HEK293 (cell line): ENCODE data around the gene FAIM.

Experiments used
- GLI2 ChIP-seq: fragments of 450-650 bp; formaldehyde crosslinking; IDR thresholded peaks from 2 replicates; pipeline ENCODE4; 2017; ENCODE audit warnings: missing biosample characterization, missing genetic modification characterization, low read depth, borderline replicate concordance
- INSM2 ChIP-seq: fragments of 450-650 bp; formaldehyde crosslinking; IDR thresholded peaks from 2 replicates; pipeline ENCODE4 v1.5.1; 2016; ENCODE audit warnings: missing biosample characterization, missing genetic modification characterization
- MZF1 ChIP-seq: fragments of 450-650 bp; formaldehyde crosslinking; IDR thresholded peaks from 2 replicates; pipeline ENCODE4 v1.5.1; 2017; ENCODE audit warnings: missing biosample characterization, missing genetic modification characterization, borderline replicate concordance
- OVOL3 ChIP-seq: fragments of 450-650 bp; formaldehyde crosslinking; IDR thresholded peaks from 2 replicates; pipeline ENCODE4 v1.5.1; 2016; ENCODE audit warnings: missing biosample characterization, missing genetic modification characterization
- SP3 ChIP-seq: fragments of 450-650 bp; formaldehyde crosslinking; IDR thresholded peaks from 2 replicates; pipeline ENCODE4 v1.5.1; 2016; ENCODE audit warnings: missing biosample characterization, missing genetic modification characterization
- WT1 ChIP-seq: fragments of 450-650 bp; formaldehyde crosslinking; IDR thresholded peaks from 2 replicates; pipeline ENCODE4 v1.5.1; 2016; ENCODE audit warnings: missing biosample characterization, missing genetic modification characterization
- YY1 ChIP-seq: fragments of 450-650 bp; formaldehyde crosslinking; IDR thresholded peaks from 2 replicates; pipeline ENCODE4 v1.5.1; 2018; ENCODE audit warnings: missing biosample characterization, missing genetic modification characterization
- ZBTB1 ChIP-seq: fragments of 450-650 bp; formaldehyde crosslinking; IDR thresholded peaks from 2 replicates; pipeline ENCODE4 v1.5.1; 2016; ENCODE audit warnings: missing biosample characterization, missing genetic modification characterization
- ZBTB20 ChIP-seq: fragments of 450-650 bp; formaldehyde crosslinking; IDR thresholded peaks from 2 replicates; pipeline ENCODE4 v1.5.1; 2016; ENCODE audit warnings: missing biosample characterization, missing genetic modification characterization
- ZBTB48 ChIP-seq: fragments of 450-650 bp; formaldehyde crosslinking; IDR thresholded peaks from 2 replicates; pipeline ENCODE4 v1.5.1; 2016; ENCODE audit warnings: missing biosample characterization, missing genetic modification characterization
- ZBTB7A ChIP-seq: fragments of 450-650 bp; formaldehyde crosslinking; IDR thresholded peaks from 2 replicates; pipeline ENCODE4 v1.5.1; 2016; ENCODE audit warnings: low read depth, missing biosample characterization, missing genetic modification characterization
- ZEB2 ChIP-seq: fragments of 450-650 bp; formaldehyde crosslinking; IDR thresholded peaks from 2 replicates; pipeline ENCODE4 v1.5.1; 2016; ENCODE audit warnings: missing biosample characterization, missing genetic modification characterization
- ZFP37 ChIP-seq: fragments of 450-650 bp; formaldehyde crosslinking; IDR thresholded peaks from 2 replicates; pipeline ENCODE4 v1.5.1; 2016; ENCODE audit warnings: missing biosample characterization, missing genetic modification characterization
- ZNF10 ChIP-seq: fragments of 450-650 bp; formaldehyde crosslinking; IDR thresholded peaks from 2 replicates; pipeline ENCODE4 v1.5.1; 2017; ENCODE audit warnings: missing biosample characterization, missing genetic modification characterization
- ZNF132 ChIP-seq: fragments of 450-650 bp; formaldehyde crosslinking; IDR thresholded peaks from 2 replicates; pipeline ENCODE4 v1.5.1; 2017; ENCODE audit warnings: missing biosample characterization, missing genetic modification characterization, borderline replicate concordance
- ZNF133 ChIP-seq: fragments of 450-650 bp; formaldehyde crosslinking; IDR thresholded peaks from 2 replicates; pipeline ENCODE4 v1.5.1; 2016; ENCODE audit warnings: missing biosample characterization, missing genetic modification characterization
- ZNF146 ChIP-seq: fragments of 450-650 bp; formaldehyde crosslinking; IDR thresholded peaks from 2 replicates; pipeline ENCODE4 v1.5.1; 2016; ENCODE audit warnings: missing biosample characterization, missing genetic modification characterization
- ZNF202 ChIP-seq: fragments of 450-650 bp; formaldehyde crosslinking; IDR thresholded peaks from 2 replicates; pipeline ENCODE4 v1.5.1; 2016; ENCODE audit warnings: missing biosample characterization, missing genetic modification characterization, borderline replicate concordance
- ZNF560 ChIP-seq: fragments of 450-650 bp; formaldehyde crosslinking; IDR thresholded peaks from 2 replicates; pipeline ENCODE4 v1.5.1; 2017; ENCODE audit warnings: missing biosample characterization, missing genetic modification characterization, borderline replicate concordance
- ZNF610 ChIP-seq: fragments of 450-650 bp; formaldehyde crosslinking; IDR thresholded peaks from 2 replicates; pipeline ENCODE4 v1.5.1; 2016; ENCODE audit warnings: missing biosample characterization, missing genetic modification characterization, borderline replicate concordance
- ZNF692 ChIP-seq: fragments of 450-650 bp; formaldehyde crosslinking; IDR thresholded peaks from 2 replicates; pipeline ENCODE4 v1.5.1; 2016; ENCODE audit warnings: missing biosample characterization, missing genetic modification characterization
- ZNF76 ChIP-seq: fragments of 450-650 bp; formaldehyde crosslinking; IDR thresholded peaks from 2 replicates; pipeline ENCODE4; 2016; ENCODE audit warnings: low read depth, missing biosample characterization, missing genetic modification characterization, borderline replicate concordance
- ZSCAN16 ChIP-seq: fragments of 450-650 bp; formaldehyde crosslinking; IDR thresholded peaks from 2 replicates; pipeline ENCODE4 v1.5.1; 2016; ENCODE audit warnings: missing biosample characterization, missing genetic modification characterization
- ZSCAN30 ChIP-seq: fragments of 450-650 bp; IDR thresholded peaks from 2 replicates; pipeline ENCODE4 v1.5.1; 2018; ENCODE audit warnings: missing biosample characterization, mild to moderate bottlenecking, missing genetic modification characterization, moderate library complexity
- ZSCAN5A ChIP-seq: fragments of 450-650 bp; formaldehyde crosslinking; IDR thresholded peaks from 2 replicates; pipeline ENCODE4 v1.5.1; 2016; ENCODE audit warnings: missing biosample characterization, missing genetic modification characterization
- TF ChIP-seq, protein P1 (sequence below): fragments of 450-650 bp; formaldehyde crosslinking; conservative IDR thresholded peaks from 2 replicates; pipeline ENCODE4 v1.5.1; 2016; ENCODE audit warnings: low read depth, missing biosample characterization, missing genetic modification characterization

Gene FAIM

DNA sequence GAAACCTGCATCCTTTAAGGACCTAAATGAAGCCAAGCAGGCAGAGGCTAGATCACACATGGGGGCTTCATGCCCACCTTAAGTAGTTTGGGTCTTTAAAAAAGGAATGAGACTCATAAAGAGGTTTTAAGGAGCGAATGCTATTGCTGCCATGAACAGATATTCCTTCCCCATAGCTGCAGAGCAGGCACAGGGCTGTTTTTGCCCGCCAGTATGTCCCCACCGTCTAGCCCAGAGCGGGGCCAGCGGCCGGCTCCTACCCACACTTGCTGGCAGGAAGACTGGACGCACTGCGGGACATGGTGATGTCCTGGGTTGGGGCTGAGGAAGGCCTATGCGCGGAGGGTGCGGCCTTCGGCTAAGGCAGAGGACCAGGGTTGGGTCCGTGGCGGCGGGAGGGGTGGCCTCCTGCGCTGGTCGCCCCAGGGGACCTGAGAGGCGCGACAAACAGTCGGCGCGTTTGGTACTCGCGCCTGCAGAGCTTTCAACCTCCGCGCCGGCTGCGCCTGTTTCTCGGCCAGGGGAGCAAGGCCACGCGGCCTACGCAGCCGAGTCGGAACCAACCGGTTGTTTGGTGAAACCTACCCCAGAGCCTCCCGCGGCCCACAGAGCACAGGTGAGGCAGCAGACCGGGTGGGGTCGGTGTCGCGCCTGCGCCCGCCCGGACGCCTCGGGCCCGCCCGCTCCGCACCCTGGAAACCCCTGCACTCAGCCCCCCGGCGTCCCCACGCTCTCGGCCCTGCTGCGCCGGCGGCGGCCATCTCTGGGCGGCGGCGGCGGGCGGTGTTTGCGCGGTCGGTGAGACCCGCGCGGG, at the start of gene FAIM (continued):
- TF ChIP-seq, protein P1, sequence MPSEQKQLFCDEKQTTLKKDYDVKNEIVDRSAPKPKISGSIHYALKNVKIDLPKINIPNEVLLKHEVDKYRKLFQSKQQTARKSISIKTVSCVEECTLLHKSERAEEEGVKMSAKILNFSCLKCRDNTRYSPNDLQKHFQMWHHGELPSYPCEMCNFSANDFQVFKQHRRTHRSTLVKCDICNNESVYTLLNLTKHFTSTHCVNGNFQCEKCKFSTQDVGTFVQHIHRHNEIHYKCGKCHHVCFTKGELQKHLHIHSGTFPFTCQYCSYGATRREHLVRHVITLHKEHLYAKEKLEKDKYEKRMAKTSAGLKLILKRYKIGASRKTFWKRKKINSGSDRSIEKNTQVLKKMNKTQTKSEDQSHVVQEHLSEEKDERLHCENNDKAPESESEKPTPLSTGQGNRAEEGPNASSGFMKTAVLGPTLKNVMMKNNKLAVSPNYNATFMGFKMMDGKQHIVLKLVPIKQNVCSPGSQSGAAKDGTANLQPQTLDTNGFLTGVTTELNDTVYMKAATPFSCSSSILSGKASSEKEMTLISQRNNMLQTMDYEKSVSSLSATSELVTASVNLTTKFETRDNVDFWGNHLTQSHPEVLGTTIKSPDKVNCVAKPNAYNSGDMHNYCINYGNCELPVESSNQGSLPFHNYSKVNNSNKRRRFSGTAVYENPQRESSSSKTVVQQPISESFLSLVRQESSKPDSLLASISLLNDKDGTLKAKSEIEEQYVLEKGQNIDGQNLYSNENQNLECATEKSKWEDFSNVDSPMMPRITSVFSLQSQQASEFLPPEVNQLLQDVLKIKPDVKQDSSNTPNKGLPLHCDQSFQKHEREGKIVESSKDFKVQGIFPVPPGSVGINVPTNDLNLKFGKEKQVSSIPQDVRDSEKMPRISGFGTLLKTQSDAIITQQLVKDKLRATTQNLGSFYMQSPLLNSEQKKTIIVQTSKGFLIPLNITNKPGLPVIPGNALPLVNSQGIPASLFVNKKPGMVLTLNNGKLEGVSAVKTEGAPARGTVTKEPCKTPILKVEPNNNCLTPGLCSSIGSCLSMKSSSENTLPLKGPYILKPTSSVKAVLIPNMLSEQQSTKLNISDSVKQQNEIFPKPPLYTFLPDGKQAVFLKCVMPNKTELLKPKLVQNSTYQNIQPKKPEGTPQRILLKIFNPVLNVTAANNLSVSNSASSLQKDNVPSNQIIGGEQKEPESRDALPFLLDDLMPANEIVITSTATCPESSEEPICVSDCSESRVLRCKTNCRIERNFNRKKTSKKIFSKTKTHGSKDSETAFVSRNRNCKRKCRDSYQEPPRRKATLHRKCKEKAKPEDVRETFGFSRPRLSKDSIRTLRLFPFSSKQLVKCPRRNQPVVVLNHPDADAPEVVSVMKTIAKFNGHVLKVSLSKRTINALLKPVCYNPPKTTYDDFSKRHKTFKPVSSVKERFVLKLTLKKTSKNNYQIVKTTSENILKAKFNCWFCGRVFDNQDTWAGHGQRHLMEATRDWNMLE (tag by site-specific recombination): peak; percentile 25; the same call in 1 of the 2 replicates
- TF ChIP-seq MZF1 (tag by site-specific recombination): no peak
- peak; percentile 57; the same call in 1 of the 2 replicates for TF ChIP-seq YY1 (tag by site-specific recombination)
- no peak for TF ChIP-seq ZNF202 (tag by site-specific recombination)
- no peak for TF ChIP-seq ZBTB1 (tag by site-specific recombination)
- no peak for TF ChIP-seq GLI2 (tag by site-specific recombination)
- peak; percentile 65; the same call in 1 of the 2 replicates for TF ChIP-seq ZSCAN16 (tag by site-specific recombination)
- peak; percentile 73; the same call in 1 of the 2 replicates for TF ChIP-seq ZBTB20 (tag by site-specific recombination)
- TF ChIP-seq ZSCAN30 (tag by site-specific recombination): 0 out of 2 replicates have a peak, but pooled peaks have one; percentile 25
- TF ChIP-seq ZNF560: no peak
- 0 out of 2 replicates have a peak, but pooled peaks have one; percentile 16 for TF ChIP-seq OVOL3
- peak; percentile 59; the same call in 1 of the 2 replicates for TF ChIP-seq ZNF610
- peak; percentile 15; the same call in 1 of the 2 replicates for TF ChIP-seq WT1 (tag by site-specific recombination)
- TF ChIP-seq ZNF146 (tag by site-specific recombination): 0 out of 2 replicates have a peak, but pooled peaks have one; percentile 4
- TF ChIP-seq ZNF132 (tag by site-specific recombination): no peak
- peak; percentile 13; the same call in 1 of the 2 replicates for TF ChIP-seq ZNF76 (tag by site-specific recombination)
- peak; percentile 36; the same call in 1 of the 2 replicates for TF ChIP-seq ZNF10
- TF ChIP-seq ZNF692 (tag by site-specific recombination): peak; percentile 78
- peak; percentile 35 for TF ChIP-seq SP3
- peak; percentile 66; the same call in 1 of the 2 replicates for TF ChIP-seq ZFP37 (tag by site-specific recombination)
- no peak for TF ChIP-seq INSM2 (tag by site-specific recombination)
- TF ChIP-seq ZEB2 (tag by site-specific recombination): peak; percentile 81
- TF ChIP-seq ZBTB48 (tag by site-specific recombination): 0 out of 2 replicates have a peak, but pooled peaks have one; percentile 35
- no peak for TF ChIP-seq ZNF133 (tag by site-specific recombination)
- no peak for TF ChIP-seq ZBTB7A (tag by site-specific recombination)
- peak; percentile 66; the same call in 1 of the 2 replicates for TF ChIP-seq ZSCAN5A (tag by site-specific recombination)
